Fibroblast of upper back skin (primary cell): ENCODE results near the gene SLC35E2B.

ENCODE experiments used
- DNase-seq: peaks from one replicate; pipeline ENCODE4 v3.0.0-alpha.2; 2013

Gene SLC35E2B

GRCh38 chr1:1623181-1623630 lies 69.4 kb downstream of the SLC35E2B start:
- DNase-seq, result no peak

- DNase-seq, result no peak
Observed at GRCh38 chr1:1622788-1623094, 69.9 kb downstream of the SLC35E2B start.

- DNase-seq, result peak; percentile 36
Observed at GRCh38 chr1:1622010-1622787, 70.4 kb downstream of the SLC35E2B start.

- DNase-seq, result no peak
Observed at GRCh38 chr1:1621173-1622009, 71.2 kb downstream of the SLC35E2B start.

GRCh38 chr1:1620433-1621139 lies 72.0 kb downstream of the SLC35E2B start:
- no peak for DNase-seq

- DNase-seq, result no peak
Observed at GRCh38 chr1:1619917-1620361, 72.7 kb downstream of the SLC35E2B start.

- no peak for DNase-seq
Observed at GRCh38 chr1:1618396-1619068, 74.1 kb downstream of the SLC35E2B start.

GRCh38 chr1:1617925-1618324 lies 74.7 kb downstream of the SLC35E2B start:
- DNase-seq, result no peak

GRCh38 chr1:1617516-1617915 lies 75.1 kb downstream of the SLC35E2B start:
- DNase-seq, result no peak

- no peak for DNase-seq
Observed at GRCh38 chr1:1616838-1617237, 75.8 kb downstream of the SLC35E2B start.

GRCh38 chr1:1616045-1616790 lies 76.4 kb downstream of the SLC35E2B start:
- peak; percentile 18 for DNase-seq

GRCh38 chr1:1615256-1616044 lies 77.1 kb downstream of the SLC35E2B start, which contains the start of gene MIB2:
MIB2 (plus strand) TSS chr1:1615500; CDS start chr1:1623453, 7,953 bp downstream.
- DNase-seq, result peak; percentile 95

- DNase-seq, result no peak
Observed at GRCh38 chr1:1614954-1615255, 77.7 kb downstream of the SLC35E2B start.

GRCh38 chr1:1614204-1614953 lies 78.2 kb downstream of the SLC35E2B start:
- peak; percentile 42 for DNase-seq

GRCh38 chr1:1613509-1614082 lies 79.0 kb downstream of the SLC35E2B start:
- DNase-seq, result no peak

- DNase-seq, result no peak
Observed at GRCh38 chr1:1612104-1612400, 80.5 kb downstream of the SLC35E2B start.

GRCh38 chr1:1610796-1611195 lies 81.8 kb downstream of the SLC35E2B start:
- DNase-seq, result no peak

- no peak for DNase-seq
Observed at GRCh38 chr1:1609822-1610485, 82.6 kb downstream of the SLC35E2B start.
